Stimulated activated CD4-positive, alpha-beta T cell treated with anti-CD3 and anti-CD28 coated beads, Interleukin-12 subunit alpha, Interleukin-12 subunit beta, amount 100 ng/mL, for 4 hours (primary cell): ENCODE measurements around the gene COPG1.

ENCODE experiments used
- DNase-seq: peaks from one replicate; pipeline ENCODE4 v3.0.0-alpha.2; 2020

The COPG1 gene

GRCh38 chr3:129278966-129279906, 29.8 kb downstream of the COPG1 start:
- DNase-seq, result peak; percentile 48

- DNase-seq, result no peak
Measured at GRCh38 chr3:129280183-129280582, 30.8 kb downstream of the COPG1 start.

- DNase-seq, result no peak
Measured at GRCh38 chr3:129281726-129282125, 32.3 kb downstream of the COPG1 start.

- DNase-seq, result no peak
Measured at GRCh38 chr3:129282727-129283327, 33.4 kb downstream of the COPG1 start.

- no peak for DNase-seq
Measured at GRCh38 chr3:129286081-129286480, 36.7 kb downstream of the COPG1 start.

- no peak for DNase-seq
Measured at GRCh38 chr3:129288446-129288845, 39.0 kb downstream of the COPG1 start.

- no peak for DNase-seq
Measured at GRCh38 chr3:129289201-129289921, 40.0 kb downstream of the COPG1 start.

- DNase-seq, result no peak
Measured at GRCh38 chr3:129291236-129291886, 42.0 kb downstream of the COPG1 start.

GRCh38 chr3:129295286-129295685, 45.9 kb downstream of the COPG1 start:
- no peak for DNase-seq

- DNase-seq, result no peak
Measured at GRCh38 chr3:129304146-129304961, 54.9 kb downstream of the COPG1 start.

- no peak for DNase-seq
Measured at GRCh38 chr3:129304962-129305222, 55.5 kb downstream of the COPG1 start.

- peak; percentile 29 for DNase-seq
Measured at GRCh38 chr3:129305592-129306091, 56.2 kb downstream of the COPG1 start.

GRCh38 chr3:129308636-129309035, 59.2 kb downstream of the COPG1 start:
- DNase-seq, result no peak

- DNase-seq, result no peak
Measured at GRCh38 chr3:129310111-129311011, 61.0 kb downstream of the COPG1 start.

- DNase-seq, result no peak
Measured at GRCh38 chr3:129311054-129311902, 61.9 kb downstream of the COPG1 start.

GRCh38 chr3:129312021-129312639, 62.7 kb downstream of the COPG1 start:
- DNase-seq, result no peak

- DNase-seq, result no peak
Measured at GRCh38 chr3:129312671-129313414, 63.4 kb downstream of the COPG1 start.

- DNase-seq, result no peak
Measured at GRCh38 chr3:129313415-129313664, 63.9 kb downstream of the COPG1 start.

GRCh38 chr3:129313665-129314385, 64.4 kb downstream of the COPG1 start:
- DNase-seq, result no peak
